Vagina (tissue), 2 donors: ENCODE measurements around the gene GSKIP. TPM values are rescaled to one million over a fixed set of nuclear protein-coding genes. Genes with fewer than 3 reads are reported as not detected.

Source experiments
- DNase-seq, 2 donors: peaks; one replicate each; pipeline ENCODE4 v3.0.0-alpha.2; 2017; ENCODE audit errors: extremely low spot score in 2 of 2
- H3K27ac ChIP-seq: fragments of 200-600 bp; sonication (generic); one replicate; pipeline ENCODE4 v1.5.1; 2019
- H3K27me3 ChIP-seq: fragments of 200-600 bp; sonication (generic); one replicate; pipeline ENCODE4 v1.5.1; 2019
- H3K36me3 ChIP-seq, 2 donors: fragments of 200-600 bp; sonication (generic); one replicate each; pipeline ENCODE4 v1.5.1; 2017 to 2019
- H3K4me1 ChIP-seq: fragments of 200-600 bp; sonication (generic); one replicate; pipeline ENCODE4 v1.5.1; 2019
- H3K4me3 ChIP-seq, 2 donors: fragments of 200-600 bp; sonication (generic); 1 replicate in 1 of 2; 2 replicates in 1 of 2; pipeline ENCODE4 v1.5.1; 2016 to 2019
- H3K9me3 ChIP-seq: fragments of 200-600 bp; sonication (generic); one replicate; pipeline ENCODE4 v1.5.1; 2019
- POLR2A ChIP-seq, 2 donors: fragments of 450-650 bp; IDR thresholded peaks; one replicate each; pipeline ENCODE4 v1.6.1; 2017; ENCODE audit warnings: antibody characterized with exemption in 2 of 2, mild to moderate bottlenecking in 2 of 2, moderate library complexity in 2 of 2
- POLR2AphosphoS5 ChIP-seq, 2 donors: sonication (generic); formaldehyde crosslinking; IDR thresholded peaks; one replicate each; pipeline ENCODE4 v1.9.0; 2017; ENCODE audit warnings: antibody characterized with exemption in 2 of 2, mild to moderate bottlenecking in 2 of 2, low read depth in 1 of 2; ENCODE audit not compliant: insufficient read depth in 1 of 2
- intact Hi-C: fragments of 100-400 bp; cut with DNase I; formaldehyde crosslinking; loops from one replicate; pipeline ENCODE4 v1.15.1; 2023
- total RNA-seq: library from RNA; depleted of rRNA; stranded (reverse); fragments of >200 nt; gene quantifications from one replicate; pipeline ENCODE4 v1.2.3, GENCODE V29; 2016
- TF ChIP-seq, protein P1 (sequence below), 3 experiments: fragments of 450-650 bp in 2 of 3; fragments of 200-600 bp in 1 of 3; sonication (generic) in 1 of 3; IDR thresholded peaks; one replicate each; pipeline ENCODE4 v1.5.1; 2017 to 2019; ENCODE audit warnings: antibody characterized with exemption in 3 of 3, mild to moderate bottlenecking in 2 of 3, moderate library complexity in 2 of 3

Gene GSKIP, protein sequence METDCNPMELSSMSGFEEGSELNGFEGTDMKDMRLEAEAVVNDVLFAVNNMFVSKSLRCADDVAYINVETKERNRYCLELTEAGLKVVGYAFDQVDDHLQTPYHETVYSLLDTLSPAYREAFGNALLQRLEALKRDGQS
- total RNA-seq, result 8.1 TPM

DNA sequence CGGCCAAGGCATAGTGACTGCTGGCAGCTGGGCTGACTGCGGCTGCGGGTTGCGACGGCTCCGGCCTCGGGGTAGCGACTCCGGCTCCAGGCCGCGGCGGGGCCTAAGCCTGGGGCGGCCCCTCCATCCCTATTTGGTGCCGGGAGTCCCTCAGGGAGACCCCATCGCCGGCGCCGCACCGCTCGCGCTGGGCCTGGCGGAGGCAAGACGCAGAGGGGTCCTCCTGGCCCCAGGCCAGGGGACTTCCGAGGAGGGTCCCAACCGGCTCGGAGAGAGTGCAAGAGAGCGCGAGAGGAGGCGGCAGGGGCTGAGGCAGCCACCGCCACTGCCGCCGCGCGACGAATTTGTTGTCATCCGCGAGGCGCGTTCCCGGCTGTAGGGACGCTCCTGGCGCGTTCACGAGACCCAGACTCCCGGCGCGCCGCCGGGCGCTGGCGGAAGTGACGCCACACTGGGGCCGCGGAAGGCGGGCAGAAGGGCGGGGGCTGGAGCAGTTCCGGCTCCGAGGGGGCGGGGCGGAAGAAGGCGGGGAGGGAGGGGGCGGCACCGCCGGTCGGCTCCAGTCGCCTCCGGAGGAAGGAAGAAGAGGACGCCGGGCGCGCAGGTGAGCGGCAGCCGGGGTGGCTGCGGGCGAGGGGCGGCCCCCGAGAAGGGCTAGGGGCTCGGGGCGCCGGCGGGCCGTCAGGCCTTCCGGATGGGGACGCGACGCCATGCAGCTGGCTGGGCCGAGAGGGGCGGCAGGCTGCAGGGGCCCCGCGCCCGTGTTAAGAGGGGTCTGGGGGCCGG lies at the start of gene GSKIP, which contains the start of gene ATG2B:
TSS of gene GSKIP (plus strand) at position 562 of the 786 bp plus-strand sequence. CDS start 18,722 bp downstream, outside the sequence.
TSS of gene ATG2B (minus strand) at position 377 of the 786 bp plus-strand sequence. CDS start at position 12, 365 bp downstream.
- Histone ChIP-seq H3K27ac (peak within 1 kb of the TSS; percentile 97), H3K36me3 (no peaks in the 10 kb centered on the region), H3K27me3 (no peaks in the 10 kb centered on the region), H3K9me3 (no peaks in the 10 kb centered on the region), H3K4me3 (peak within 1 kb of the TSS; percentile 98 to 99), H3K4me1 (peaks cover 45% of the 10 kb centered on the region)
- TF ChIP-seq, protein P1, sequence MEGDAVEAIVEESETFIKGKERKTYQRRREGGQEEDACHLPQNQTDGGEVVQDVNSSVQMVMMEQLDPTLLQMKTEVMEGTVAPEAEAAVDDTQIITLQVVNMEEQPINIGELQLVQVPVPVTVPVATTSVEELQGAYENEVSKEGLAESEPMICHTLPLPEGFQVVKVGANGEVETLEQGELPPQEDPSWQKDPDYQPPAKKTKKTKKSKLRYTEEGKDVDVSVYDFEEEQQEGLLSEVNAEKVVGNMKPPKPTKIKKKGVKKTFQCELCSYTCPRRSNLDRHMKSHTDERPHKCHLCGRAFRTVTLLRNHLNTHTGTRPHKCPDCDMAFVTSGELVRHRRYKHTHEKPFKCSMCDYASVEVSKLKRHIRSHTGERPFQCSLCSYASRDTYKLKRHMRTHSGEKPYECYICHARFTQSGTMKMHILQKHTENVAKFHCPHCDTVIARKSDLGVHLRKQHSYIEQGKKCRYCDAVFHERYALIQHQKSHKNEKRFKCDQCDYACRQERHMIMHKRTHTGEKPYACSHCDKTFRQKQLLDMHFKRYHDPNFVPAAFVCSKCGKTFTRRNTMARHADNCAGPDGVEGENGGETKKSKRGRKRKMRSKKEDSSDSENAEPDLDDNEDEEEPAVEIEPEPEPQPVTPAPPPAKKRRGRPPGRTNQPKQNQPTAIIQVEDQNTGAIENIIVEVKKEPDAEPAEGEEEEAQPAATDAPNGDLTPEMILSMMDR (IDR thresholded peaks at IDR 0.05), result no peak
- TF ChIP-seq POLR2AphosphoS5 (IDR thresholded peaks at IDR 0.05; ENCODE audit: insufficient read depth in 1 of 2, low read depth in 1 of 2) (peak; percentile 73 to 92), POLR2A (IDR thresholded peaks at IDR 0.05) (peak in 1 of 2 donors; percentile 25)
- DNase-seq, result peak in 1 of 2 donors; percentile 91
- intact Hi-C loops, result loop anchor here (2.0 kb wide), 1 partner anchor 30 kb away; the partner anchor contains the start of gene AK7

DNA sequence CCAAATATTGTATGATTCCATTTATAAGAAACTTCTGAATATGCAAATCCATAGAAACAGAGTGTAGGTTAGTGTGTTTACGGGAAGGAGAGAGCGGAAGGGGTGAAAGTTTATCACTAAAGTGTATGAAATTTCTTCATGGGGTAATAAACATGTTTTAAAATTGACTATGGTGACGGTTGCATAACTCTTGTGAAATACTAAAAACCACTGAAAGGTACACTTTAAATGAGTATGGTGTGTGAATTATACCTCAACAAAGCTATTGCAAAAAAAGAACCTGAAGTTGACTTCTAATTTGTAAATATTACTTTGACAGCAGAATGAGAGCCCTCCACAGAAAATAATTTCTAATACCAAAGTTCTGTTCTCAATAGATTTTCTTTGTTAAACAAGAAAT lies 47.2 kb upstream of the GSKIP start:
- Histone ChIP-seq H3K9me3 (no peaks in the 10 kb centered on the region), H3K36me3 (peaks cover 6 to 45% of the 10 kb centered on the region in 2 donors), H3K4me3 (no peak overlapping the region), H3K4me1 (no peaks in the 10 kb centered on the region), H3K27ac (no peak overlapping the region), H3K27me3 (no peaks in the 10 kb centered on the region)
- TF ChIP-seq, protein P1 (IDR thresholded peaks at IDR 0.05), result no peak
- TF ChIP-seq POLR2A (IDR thresholded peaks at IDR 0.05) (no peak), POLR2AphosphoS5 (IDR thresholded peaks at IDR 0.05; ENCODE audit: insufficient read depth in 1 of 2, low read depth in 1 of 2) (no peak)
- DNase-seq, result no peak
- intact Hi-C loops, result no loop called here

DNA sequence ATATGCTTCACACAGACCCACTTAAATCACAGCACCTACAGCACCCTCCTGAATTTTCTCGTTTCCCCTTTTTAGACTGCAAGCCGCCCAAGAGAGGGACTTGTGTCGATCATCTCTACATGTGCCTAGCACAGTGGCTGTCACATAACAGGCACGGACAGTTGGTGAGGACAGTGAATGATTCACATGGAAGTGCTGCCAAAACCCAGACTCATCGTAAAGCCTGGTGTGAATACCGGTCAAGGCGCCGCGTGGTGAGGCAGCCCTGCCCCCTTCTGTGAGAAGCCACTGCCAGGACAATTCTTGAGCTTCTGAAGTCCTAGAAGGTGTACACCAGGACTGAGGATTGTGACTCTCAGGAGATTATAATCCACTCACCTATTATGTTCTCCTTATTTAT lies 44.5 kb upstream of the GSKIP start:
- Histone ChIP-seq H3K27me3 (no peaks in the 10 kb centered on the region), H3K27ac (no peak overlapping the region), H3K36me3 (peaks cover 6 to 58% of the 10 kb centered on the region in 2 donors), H3K4me3 (no peak overlapping the region), H3K9me3 (no peaks in the 10 kb centered on the region), H3K4me1 (no peaks in the 10 kb centered on the region)
- TF ChIP-seq, protein P1 (IDR thresholded peaks at IDR 0.05), result no peak
- no peak for DNase-seq
- intact Hi-C loops, result no loop called here

DNA sequence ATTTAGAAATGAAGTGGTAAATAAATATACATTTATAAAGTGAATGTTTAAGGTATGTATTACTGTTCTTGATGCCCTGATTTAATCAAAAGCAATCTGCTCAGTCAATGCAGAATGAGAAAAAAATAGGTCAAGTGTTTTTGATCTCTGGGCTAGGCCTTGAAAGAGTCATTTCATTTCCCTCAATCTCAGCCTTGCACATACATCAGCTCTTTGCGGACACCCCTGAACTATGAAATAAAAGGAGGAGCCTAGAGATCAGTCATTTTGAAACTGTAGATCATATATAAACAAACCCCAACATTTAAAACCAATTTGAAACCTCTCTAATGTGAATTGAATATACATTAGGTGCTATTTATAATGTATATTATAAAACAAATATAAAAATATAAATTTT lies 42.7 kb upstream of the GSKIP start:
- Histone ChIP-seq H3K9me3 (no peaks in the 10 kb centered on the region), H3K27me3 (no peaks in the 10 kb centered on the region), H3K36me3 (peaks cover 6 to 66% of the 10 kb centered on the region in 2 donors), H3K27ac (no peak overlapping the region), H3K4me1 (no peaks in the 10 kb centered on the region), H3K4me3 (no peak overlapping the region)
- intact Hi-C loops, result no loop called here
- DNase-seq, result no peak
- TF ChIP-seq, protein P1 (IDR thresholded peaks at IDR 0.05), result no peak
- TF ChIP-seq POLR2AphosphoS5 (IDR thresholded peaks at IDR 0.05; ENCODE audit: insufficient read depth in 1 of 2, low read depth in 1 of 2) (no peak), POLR2A (IDR thresholded peaks at IDR 0.05) (no peak)

DNA sequence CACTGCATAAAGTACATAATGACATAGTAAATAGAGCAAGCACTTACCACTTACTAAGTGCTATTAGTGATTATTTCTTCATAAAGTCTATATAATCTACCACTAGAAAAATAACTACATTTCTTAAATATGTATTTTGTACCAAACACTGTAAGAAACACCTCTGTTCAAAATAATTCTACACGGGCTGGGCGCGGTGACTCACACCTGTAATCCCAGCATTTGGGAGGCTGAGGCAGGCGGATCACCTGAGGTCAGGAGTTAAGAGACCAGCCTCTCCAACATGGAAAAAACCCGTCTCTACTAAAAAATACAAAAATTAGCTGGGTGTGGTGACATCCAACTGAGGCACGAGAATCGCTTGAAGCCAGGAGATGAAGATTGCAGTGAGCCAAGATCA lies 39.1 kb upstream of the GSKIP start:
- peaks cover 0 to 55% of the 10 kb centered on the region in 2 donors for H3K36me3 ChIP-seq
- no peak for DNase-seq
- H3K27me3 ChIP-seq, result no peaks in the 10 kb centered on the region
- TF ChIP-seq POLR2AphosphoS5 (IDR thresholded peaks at IDR 0.05; ENCODE audit: insufficient read depth in 1 of 2, low read depth in 1 of 2), result no peak
- no peak for TF ChIP-seq POLR2A (IDR thresholded peaks at IDR 0.05)
- TF ChIP-seq, protein P1 (IDR thresholded peaks at IDR 0.05), result no peak
- intact Hi-C loops, result no loop called here
- H3K27ac ChIP-seq, result no peak overlapping the region
- no peaks in the 10 kb centered on the region for H3K9me3 ChIP-seq
- no peak overlapping the region for H3K4me3 ChIP-seq
- no peaks in the 10 kb centered on the region for H3K4me1 ChIP-seq
